DOHH2 (cell line): ENCODE data around the gene ARID5B.

Source experiments
- H3F3A ChIP-seq: fragments of 200-600 bp; sonication (generic), shearing (Covaris generic); 2 replicates; pipeline ENCODE4 v1.6.0; 2016; ENCODE audit warnings: antibody characterized with exemption, mild to moderate bottlenecking; ENCODE audit not compliant: control insufficient read depth, insufficient read depth
- H3K27ac ChIP-seq: fragments of 200-600 bp; sonication (generic); 2 replicates; pipeline ENCODE4 v1.5.1; 2014; ENCODE audit warnings: low read depth, mild to moderate bottlenecking, low read length, moderate library complexity
- H3K27me3 ChIP-seq: fragments of 200-600 bp; sonication (generic); 2 replicates; pipeline ENCODE4 v1.6.1; 2014; ENCODE audit warnings: mild to moderate bottlenecking, low read length, mixed read lengths; ENCODE audit not compliant: control insufficient read depth
- H3K36me3 ChIP-seq: fragments of 200-600 bp; sonication (generic); 2 replicates; pipeline ENCODE4 v1.6.1; 2014; ENCODE audit warnings: mild to moderate bottlenecking, low read length, moderate library complexity, mixed read lengths; ENCODE audit not compliant: control insufficient read depth
- H3K4me1 ChIP-seq: fragments of 200-600 bp; sonication (generic); 2 replicates; pipeline ENCODE4 v1.6.1; 2014; ENCODE audit warnings: mild to moderate bottlenecking, low read length, mixed read lengths; ENCODE audit not compliant: control insufficient read depth
- H3K4me2 ChIP-seq: fragments of 200-600 bp; sonication (generic); 2 replicates; pipeline ENCODE4 v1.6.0; 2014; ENCODE audit warnings: mild to moderate bottlenecking, low read length, moderate library complexity
- H3K4me3 ChIP-seq: fragments of 200-600 bp; sonication (generic); 2 replicates; pipeline ENCODE4 v1.5.1; 2014; ENCODE audit warnings: mild to moderate bottlenecking, low read length, mixed read lengths
- H3K79me2 ChIP-seq: fragments of 200-600 bp; sonication (generic); 2 replicates; pipeline ENCODE4 v1.6.1; 2014; ENCODE audit warnings: mild to moderate bottlenecking, low read length, mixed read lengths; ENCODE audit not compliant: control insufficient read depth
- H3K9me2 ChIP-seq: fragments of 200-600 bp; sonication (generic); replicated peaks from 2 replicates; pipeline ENCODE4 v1.6.1; 2014; ENCODE audit warnings: mild to moderate bottlenecking, low read length, mixed read lengths; ENCODE audit not compliant: control insufficient read depth
- H3K9me3 ChIP-seq: fragments of 200-600 bp; sonication (generic); 2 replicates; pipeline ENCODE4 v1.6.1; 2014; ENCODE audit warnings: antibody characterized with exemption, low read length, mixed read lengths; ENCODE audit not compliant: control insufficient read depth, insufficient read depth
- H4K20me1 ChIP-seq: fragments of 200-600 bp; sonication (generic); 2 replicates; pipeline ENCODE4 v1.6.0; 2014; ENCODE audit warnings: low read depth, mild to moderate bottlenecking, antibody characterized with exemption, low read length, moderate library complexity; ENCODE audit not compliant: control insufficient read depth, insufficient read depth
- EZH2phosphoT487 ChIP-seq: fragments of 200-600 bp; sonication (generic); IDR thresholded peaks from 2 replicates; pipeline ENCODE4 v1.6.1; 2017; ENCODE audit warnings: borderline replicate concordance, mild to moderate bottlenecking, antibody characterized with exemption, low read length, moderate library complexity, mixed read lengths
- TF ChIP-seq, protein P1 (sequence below): fragments of 200-600 bp; sonication (generic); IDR thresholded peaks from one replicate; pipeline ENCODE4 v1.5.1; 2014; ENCODE audit warnings: antibody characterized with exemption, mild to moderate bottlenecking, low read depth, low read length; ENCODE audit not compliant: poor library complexity, severe bottlenecking

The ARID5B gene

DNA sequence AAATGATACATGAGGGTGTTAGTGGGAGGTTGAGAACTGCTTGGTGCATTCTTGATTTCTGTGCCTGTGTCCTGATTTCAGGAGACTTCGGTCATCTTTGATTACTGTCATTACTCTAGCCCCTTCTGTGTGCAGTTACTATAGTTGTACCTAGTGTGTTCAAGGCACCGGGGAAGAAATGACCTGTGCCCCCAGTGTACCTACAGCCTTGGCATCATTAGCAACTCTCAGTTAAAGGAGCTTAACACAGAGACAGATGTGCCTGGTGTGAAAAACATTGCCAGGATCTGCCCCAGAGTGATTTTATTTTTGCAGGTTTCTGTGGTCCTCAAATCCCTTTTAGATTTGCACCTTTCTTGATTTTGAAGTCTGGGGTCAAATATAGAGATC is 62.2 kb downstream of the ARID5B start:
- TF ChIP-seq, protein P1, sequence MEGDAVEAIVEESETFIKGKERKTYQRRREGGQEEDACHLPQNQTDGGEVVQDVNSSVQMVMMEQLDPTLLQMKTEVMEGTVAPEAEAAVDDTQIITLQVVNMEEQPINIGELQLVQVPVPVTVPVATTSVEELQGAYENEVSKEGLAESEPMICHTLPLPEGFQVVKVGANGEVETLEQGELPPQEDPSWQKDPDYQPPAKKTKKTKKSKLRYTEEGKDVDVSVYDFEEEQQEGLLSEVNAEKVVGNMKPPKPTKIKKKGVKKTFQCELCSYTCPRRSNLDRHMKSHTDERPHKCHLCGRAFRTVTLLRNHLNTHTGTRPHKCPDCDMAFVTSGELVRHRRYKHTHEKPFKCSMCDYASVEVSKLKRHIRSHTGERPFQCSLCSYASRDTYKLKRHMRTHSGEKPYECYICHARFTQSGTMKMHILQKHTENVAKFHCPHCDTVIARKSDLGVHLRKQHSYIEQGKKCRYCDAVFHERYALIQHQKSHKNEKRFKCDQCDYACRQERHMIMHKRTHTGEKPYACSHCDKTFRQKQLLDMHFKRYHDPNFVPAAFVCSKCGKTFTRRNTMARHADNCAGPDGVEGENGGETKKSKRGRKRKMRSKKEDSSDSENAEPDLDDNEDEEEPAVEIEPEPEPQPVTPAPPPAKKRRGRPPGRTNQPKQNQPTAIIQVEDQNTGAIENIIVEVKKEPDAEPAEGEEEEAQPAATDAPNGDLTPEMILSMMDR, result no peak
- no peak for TF ChIP-seq EZH2phosphoT487
- peak overlapping the region; percentile 94 for H3K27ac ChIP-seq
- H3K79me2 ChIP-seq, result peaks cover 72% of the 10 kb centered on the region
- peaks cover 66% of the 10 kb centered on the region for H3K36me3 ChIP-seq
- H3K27me3 ChIP-seq, result no peaks in the 10 kb centered on the region
- H3K9me3 ChIP-seq, result no peaks in the 10 kb centered on the region
- peaks cover 100% of the 10 kb centered on the region for H3K4me1 ChIP-seq
- no peaks in the 10 kb centered on the region for H3K9me2 ChIP-seq
- peak overlapping the region; percentile 59 for H3K4me3 ChIP-seq
- peaks cover 43% of the 10 kb centered on the region for H3F3A ChIP-seq
- no peaks in the 10 kb centered on the region for H4K20me1 ChIP-seq
- peak overlapping the region; percentile 82 for H3K4me2 ChIP-seq

DNA sequence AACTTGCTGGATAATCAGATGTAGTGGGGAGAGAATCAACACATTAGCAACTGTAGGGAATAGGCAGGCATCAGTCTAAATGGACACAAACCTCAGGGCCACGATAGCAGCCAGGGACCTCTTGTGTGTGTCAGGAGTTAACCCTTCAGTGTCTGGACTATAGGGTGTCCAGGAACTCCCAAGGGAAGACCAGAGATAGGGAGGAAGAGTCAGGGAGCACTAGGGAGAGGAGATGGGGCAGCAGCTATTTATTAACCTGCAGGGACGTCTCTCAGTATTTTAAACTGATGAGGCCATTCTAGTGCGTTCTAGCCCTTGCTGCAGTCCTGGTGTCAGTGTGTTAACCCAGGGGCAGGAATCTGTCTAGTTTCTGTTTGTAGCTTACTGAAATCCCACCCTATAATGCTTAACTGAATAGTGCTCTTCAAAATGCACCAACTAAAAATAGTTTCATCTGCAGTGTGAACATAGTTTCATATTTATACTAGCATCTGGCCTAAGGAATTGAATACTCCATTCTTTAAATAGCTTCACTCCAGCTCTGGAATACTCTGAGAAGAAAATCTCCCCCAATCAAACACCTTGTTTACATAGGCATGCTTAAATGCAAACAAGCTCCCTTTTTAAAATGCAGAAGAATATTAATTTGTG is 62.7 kb downstream of the ARID5B start:
- H3K4me2 ChIP-seq, result peak overlapping the region; percentile 82
- H3K36me3 ChIP-seq, result peaks cover 64% of the 10 kb centered on the region
- H4K20me1 ChIP-seq, result no peaks in the 10 kb centered on the region
- H3K27me3 ChIP-seq, result no peaks in the 10 kb centered on the region
- peaks cover 38% of the 10 kb centered on the region for H3F3A ChIP-seq
- H3K4me1 ChIP-seq, result peaks cover 100% of the 10 kb centered on the region
- no peaks in the 10 kb centered on the region for H3K9me2 ChIP-seq
- H3K9me3 ChIP-seq, result no peaks in the 10 kb centered on the region
- H3K4me3 ChIP-seq, result peak overlapping the region; percentile 59
- TF ChIP-seq EZH2phosphoT487, result no peak
- TF ChIP-seq, protein P1, result no peak
- peaks cover 70% of the 10 kb centered on the region for H3K79me2 ChIP-seq
- H3K27ac ChIP-seq, result peak overlapping the region; percentile 94

- peak overlapping the region; percentile 59 for H3K4me3 ChIP-seq
- TF ChIP-seq, protein P1, result no peak
- no peak for TF ChIP-seq EZH2phosphoT487
- peaks cover 38% of the 10 kb centered on the region for H3F3A ChIP-seq
- H3K27ac ChIP-seq, result peak overlapping the region; percentile 94
- H3K9me3 ChIP-seq, result no peaks in the 10 kb centered on the region
- H3K9me2 ChIP-seq, result no peaks in the 10 kb centered on the region
- no peaks in the 10 kb centered on the region for H3K27me3 ChIP-seq
- H3K36me3 ChIP-seq, result peaks cover 65% of the 10 kb centered on the region
- H4K20me1 ChIP-seq, result no peaks in the 10 kb centered on the region
- H3K79me2 ChIP-seq, result peaks cover 73% of the 10 kb centered on the region
- H3K4me2 ChIP-seq, result peak overlapping the region; percentile 82
- peaks cover 100% of the 10 kb centered on the region for H3K4me1 ChIP-seq
Observed at GRCh38 chr10:61964949-61965702, 63.6 kb downstream of the ARID5B start.
